NT2/D1 (cell line): ENCODE measurements around the gene RPRD1B.

ENCODE experiments used
- DNase-seq: peaks from one replicate; pipeline ENCODE4 v3.0.0-alpha.2; 2011; ENCODE audit warnings: low read depth, low spot score
- H3K27me3 ChIP-seq: 2 replicates; pipeline ENCODE4 v1.6.0; 2011; ENCODE audit warnings: mild to moderate bottlenecking; ENCODE audit not compliant: insufficient read length, insufficient read depth
- H3K36me3 ChIP-seq: 2 replicates; pipeline ENCODE4 v1.6.1; 2011; ENCODE audit warnings: mild to moderate bottlenecking, low read length, mixed read lengths; ENCODE audit not compliant: insufficient read depth, insufficient read length
- H3K4me1 ChIP-seq: 2 replicates; pipeline ENCODE4 v1.5.1; 2011; ENCODE audit not compliant: insufficient read depth, insufficient read length
- H3K4me3 ChIP-seq: 2 replicates; pipeline ENCODE4 v1.5.1; 2011; ENCODE audit warnings: low read depth; ENCODE audit not compliant: insufficient read length
- H3K9ac ChIP-seq: 2 replicates; pipeline ENCODE4 v1.6.0; 2011; ENCODE audit warnings: low read depth; ENCODE audit not compliant: insufficient read length
- H3K9me3 ChIP-seq: 2 replicates; pipeline ENCODE4 v1.5.1; 2011; ENCODE audit warnings: mild to moderate bottlenecking, low read length; ENCODE audit not compliant: insufficient read depth
- SUZ12 ChIP-seq: IDR thresholded peaks from 2 replicates; pipeline ENCODE4 v1.6.1; 2011; ENCODE audit not compliant: insufficient read length, insufficient read depth; ENCODE audit errors: extremely low read depth
- YY1 ChIP-seq: IDR thresholded peaks from 2 replicates; pipeline ENCODE4 v1.6.1; 2011; ENCODE audit not compliant: insufficient read length, insufficient read depth
- ZNF274 ChIP-seq: IDR thresholded peaks from 2 replicates; pipeline ENCODE4 v1.6.1; 2011; ENCODE audit warnings: mild to moderate bottlenecking, low read depth, low read length

RPRD1B gene

DNA sequence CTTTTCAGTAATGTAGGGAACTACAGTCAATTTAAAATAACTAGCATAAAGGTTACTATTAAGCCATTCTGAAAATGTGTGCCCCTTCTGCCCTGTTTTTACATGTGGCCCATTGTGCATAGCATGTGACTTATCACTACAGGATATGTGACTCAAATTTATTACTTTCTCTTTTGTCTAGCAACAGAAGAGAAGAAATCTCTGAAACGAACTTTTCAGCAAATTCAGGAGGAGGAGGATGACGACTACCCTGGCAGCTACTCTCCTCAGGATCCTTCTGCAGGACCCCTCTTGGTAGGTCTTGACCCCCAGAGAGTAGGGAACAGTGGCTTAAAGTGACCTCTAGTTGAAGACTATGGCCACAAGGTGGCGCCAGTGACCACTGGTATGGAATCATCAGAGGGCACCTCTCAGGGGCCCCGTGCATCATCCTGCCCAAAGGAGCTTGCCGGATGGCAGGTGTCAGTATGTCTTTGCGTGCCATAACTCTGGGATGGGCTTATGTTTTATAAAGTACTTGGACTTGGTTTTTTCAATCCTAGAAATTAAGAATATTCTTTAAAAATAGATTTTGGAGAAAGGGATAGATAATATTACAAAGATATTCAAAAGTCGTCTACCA, 23.9 kb downstream of the RPRD1B start:
- Histone ChIP-seq H3K4me3 (no peak overlapping the region), H3K9me3 (peaks cover 13% of the 10 kb centered on the region), H3K4me1 (no peaks in the 10 kb centered on the region), H3K9ac (no peak overlapping the region), H3K36me3 (peaks cover 74% of the 10 kb centered on the region), H3K27me3 (no peaks in the 10 kb centered on the region)
- DNase-seq, result peak; percentile 80
- TF ChIP-seq SUZ12 (no peak), YY1 (no peak), ZNF274 (no peak)

DNA sequence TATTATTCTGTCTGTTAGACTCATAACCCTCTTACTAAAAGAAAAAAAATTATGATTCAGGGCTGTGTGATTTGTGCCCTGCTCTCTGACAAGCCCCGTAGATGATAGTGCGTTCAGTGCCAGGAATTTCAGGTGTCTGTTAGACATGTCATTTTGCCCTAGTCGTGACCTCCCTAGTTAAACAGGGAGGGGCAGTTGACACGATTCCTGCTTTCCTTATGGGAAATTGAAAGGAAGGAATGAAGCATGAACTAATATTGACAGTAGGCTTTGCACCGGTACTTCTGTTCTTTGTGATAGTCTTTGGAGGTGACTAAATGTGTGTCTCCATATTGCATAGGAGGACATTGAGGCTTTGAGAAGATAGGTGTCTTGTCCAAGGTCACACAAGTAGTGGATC, 26.3 kb downstream of the RPRD1B start:
- TF ChIP-seq YY1 (no peak), ZNF274 (no peak), SUZ12 (no peak)
- no peak for DNase-seq
- Histone ChIP-seq H3K4me3 (no peak overlapping the region), H3K9me3 (peaks cover 13% of the 10 kb centered on the region), H3K36me3 (peaks cover 80% of the 10 kb centered on the region), H3K4me1 (no peaks in the 10 kb centered on the region), H3K9ac (no peak overlapping the region), H3K27me3 (no peaks in the 10 kb centered on the region)

DNA sequence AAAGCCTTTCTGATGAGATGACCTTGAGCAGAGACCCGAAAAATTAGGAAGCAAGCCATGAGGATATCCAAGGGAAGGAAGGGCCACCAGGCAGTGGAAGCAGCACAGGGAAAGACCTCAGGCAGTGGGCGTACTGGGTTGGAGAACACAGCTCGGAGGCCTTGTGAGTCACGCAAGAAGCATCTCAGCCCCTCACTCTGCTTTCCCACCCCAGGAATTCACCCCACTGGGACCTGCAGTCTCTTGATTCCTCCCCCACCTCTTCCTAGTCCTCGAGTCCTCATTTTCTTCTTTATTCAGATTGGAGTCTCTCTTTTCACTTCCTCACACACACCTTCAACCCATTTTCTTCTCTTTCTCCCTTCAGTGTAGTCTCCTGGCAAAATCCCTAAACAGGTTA, 27.0 kb downstream of the RPRD1B start:
- peaks cover 83% of the 10 kb centered on the region for H3K36me3 ChIP-seq

DNA sequence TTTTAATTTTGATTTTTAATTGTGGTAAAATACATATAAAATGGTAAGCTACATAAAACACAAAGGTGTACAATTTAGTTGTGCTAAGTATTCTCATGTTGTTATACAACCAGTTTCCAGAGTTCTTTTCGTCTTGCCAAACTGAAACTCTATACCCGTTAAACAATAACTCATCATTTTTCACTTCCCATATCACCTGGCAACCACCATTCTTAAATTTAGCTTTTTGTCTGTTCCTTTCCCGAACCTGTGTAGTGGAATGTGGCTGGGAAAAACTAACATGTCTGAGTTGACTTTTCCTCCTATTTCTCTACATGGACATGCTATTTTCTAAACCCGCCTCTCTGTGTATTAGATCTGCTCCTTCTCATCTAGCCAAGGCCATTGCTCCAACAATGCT, 27.6 kb downstream of the RPRD1B start:
- Histone ChIP-seq H3K4me3 (no peak overlapping the region), H3K27me3 (no peaks in the 10 kb centered on the region), H3K36me3 (peaks cover 83% of the 10 kb centered on the region), H3K9me3 (peaks cover 13% of the 10 kb centered on the region), H3K4me1 (no peaks in the 10 kb centered on the region), H3K9ac (no peak overlapping the region)
- TF ChIP-seq ZNF274 (no peak), YY1 (no peak), SUZ12 (no peak)
- DNase-seq, result no peak

More for the DNA sequence above, 27.0 kb downstream of the RPRD1B start:
- Histone ChIP-seq H3K9me3 (peaks cover 13% of the 10 kb centered on the region), H3K9ac (no peak overlapping the region), H3K4me3 (no peak overlapping the region), H3K4me1 (no peaks in the 10 kb centered on the region), H3K27me3 (no peaks in the 10 kb centered on the region)
- TF ChIP-seq ZNF274, result no peak
- no peak for TF ChIP-seq SUZ12
- TF ChIP-seq YY1, result no peak
- peak; percentile 46 for DNase-seq

DNA sequence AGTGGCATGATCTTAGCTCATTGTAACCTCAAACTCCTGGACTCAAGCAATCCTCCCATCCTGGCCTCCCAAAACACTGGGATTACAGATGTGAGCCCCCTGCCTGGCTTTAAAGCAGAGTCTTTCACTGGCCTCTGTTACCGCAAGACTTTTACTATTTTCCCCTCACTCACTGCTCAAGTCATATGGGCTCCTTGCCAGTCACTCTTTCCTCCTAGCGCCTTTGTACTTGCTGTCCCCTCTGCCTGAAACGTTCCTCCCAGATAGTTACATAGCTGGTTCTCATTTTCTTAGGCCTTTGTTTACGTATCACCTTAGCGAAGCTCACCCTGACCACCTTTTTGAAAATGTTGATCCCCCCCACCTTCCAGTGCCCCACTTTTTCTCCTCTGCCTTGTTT, 29.3 kb downstream of the RPRD1B start:
- no peak for DNase-seq
- peaks cover 86% of the 10 kb centered on the region for H3K36me3 ChIP-seq
- TF ChIP-seq ZNF274 (no peak), SUZ12 (no peak), YY1 (no peak)
- H3K27me3 ChIP-seq, result no peaks in the 10 kb centered on the region
- H3K9me3 ChIP-seq, result peaks cover 13% of the 10 kb centered on the region
- H3K9ac ChIP-seq, result no peak overlapping the region
- H3K4me3 ChIP-seq, result no peak overlapping the region
- H3K4me1 ChIP-seq, result no peaks in the 10 kb centered on the region

- TF ChIP-seq ZNF274 (no peak), SUZ12 (no peak), YY1 (no peak)
- H3K4me3 ChIP-seq, result no peak overlapping the region
- no peaks in the 10 kb centered on the region for H3K27me3 ChIP-seq
- H3K4me1 ChIP-seq, result no peaks in the 10 kb centered on the region
- peaks cover 13% of the 10 kb centered on the region for H3K9me3 ChIP-seq
- DNase-seq, result no peak
- H3K9ac ChIP-seq, result no peak overlapping the region
- peaks cover 85% of the 10 kb centered on the region for H3K36me3 ChIP-seq
Measured at GRCh38 chr20:38063911-38064530, 30.5 kb downstream of the RPRD1B start.

GRCh38 chr20:38065764-38066375, 32.3 kb downstream of the RPRD1B start:
- no peak overlapping the region for H3K9ac ChIP-seq
- no peak for DNase-seq
- no peaks in the 10 kb centered on the region for H3K27me3 ChIP-seq
- H3K36me3 ChIP-seq, result peaks cover 89% of the 10 kb centered on the region
- no peaks in the 10 kb centered on the region for H3K9me3 ChIP-seq
- H3K4me3 ChIP-seq, result no peak overlapping the region
- TF ChIP-seq YY1, result no peak
- H3K4me1 ChIP-seq, result no peaks in the 10 kb centered on the region
